GM11168 (cell line): Measurements from ENCODE around the gene NOS2.

Experiments
- in situ Hi-C: fragments of 300-500 bp; cut with MboI; formaldehyde crosslinking; loops from one replicate; pipeline ENCODE4 v1.12.0; 2022; ENCODE audit warnings: low sequenced_read_pairs; ENCODE audit not compliant: unreplicated experiment

Gene NOS2

DNA sequence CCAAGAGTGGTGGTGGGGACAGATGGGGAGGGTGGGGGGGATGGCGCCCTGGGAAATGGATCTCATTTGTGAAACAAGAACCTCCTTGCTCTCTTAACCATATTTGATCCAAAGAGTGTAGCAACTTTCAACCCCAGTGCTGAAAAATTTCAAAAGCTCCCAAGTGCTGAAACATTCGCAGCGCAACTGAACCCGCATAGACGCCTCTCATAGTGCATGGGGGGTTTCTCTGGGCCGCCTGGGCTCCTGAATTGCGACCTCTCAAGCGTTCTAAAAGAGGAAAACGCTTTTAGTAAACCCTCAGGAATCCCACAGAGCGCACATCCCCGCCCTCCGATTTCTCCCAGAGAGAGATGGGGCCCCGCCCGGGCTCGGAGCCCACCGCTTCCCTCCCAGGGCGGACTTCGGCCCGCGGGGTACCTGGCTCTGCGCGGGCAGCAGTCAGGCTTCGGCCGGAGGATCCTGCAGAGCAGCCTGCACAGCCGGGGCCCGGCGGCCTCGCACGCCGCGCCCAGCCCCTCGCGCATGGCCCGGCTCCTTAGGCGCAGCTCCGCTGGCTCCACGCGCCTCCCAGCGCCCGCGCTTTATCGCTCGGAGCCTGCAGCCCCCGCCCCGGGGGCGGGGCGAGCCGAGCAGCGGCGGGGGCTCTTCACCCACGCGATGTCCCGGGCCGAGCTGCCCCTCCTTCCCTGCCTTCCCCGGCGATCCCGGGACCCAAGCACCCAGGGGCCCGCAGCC lies 7.0 kb downstream of the NOS2 start:
- in situ Hi-C loops = no loop called here

DNA sequence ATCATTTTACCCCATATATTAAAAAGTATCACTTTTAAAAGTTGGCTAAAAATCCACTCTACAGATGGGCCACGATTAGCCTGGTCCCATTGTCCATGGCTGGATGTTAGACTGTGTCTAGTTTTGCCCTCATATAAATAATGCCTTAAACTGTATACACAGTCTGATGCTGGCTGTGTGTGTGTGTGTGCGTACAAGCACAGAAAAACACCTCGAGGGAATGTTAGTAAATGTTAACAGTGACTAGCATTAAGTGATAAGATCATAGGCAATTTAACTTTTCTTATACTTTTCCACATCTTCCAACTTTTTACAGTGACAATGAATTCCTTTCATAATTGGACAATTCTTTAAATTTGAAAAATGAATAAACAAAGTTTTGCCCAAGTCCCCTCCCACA lies 8.2 kb downstream of the NOS2 start:
- in situ Hi-C loops = no loop called here

DNA sequence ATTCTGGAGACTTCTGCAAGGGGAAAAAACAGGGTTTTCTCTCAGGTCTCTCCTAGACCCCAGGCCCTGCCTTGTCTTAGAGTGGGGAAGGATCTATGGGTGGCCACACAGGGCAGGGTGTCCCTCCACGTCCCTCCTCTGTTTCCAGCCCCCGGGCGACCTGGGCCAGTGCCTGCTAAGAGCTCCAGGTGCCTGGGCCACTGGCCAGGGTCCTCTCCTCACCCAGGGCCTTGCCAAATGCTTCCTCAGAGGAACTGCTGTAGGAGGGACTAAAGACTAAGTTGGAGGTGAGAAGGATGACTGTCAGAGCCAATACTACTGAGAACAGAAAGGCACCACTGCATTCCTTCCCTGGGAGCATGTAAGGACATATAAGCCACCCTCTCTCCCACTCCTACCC lies 11.4 kb downstream of the NOS2 start:
- in situ Hi-C loops = no loop called here

DNA sequence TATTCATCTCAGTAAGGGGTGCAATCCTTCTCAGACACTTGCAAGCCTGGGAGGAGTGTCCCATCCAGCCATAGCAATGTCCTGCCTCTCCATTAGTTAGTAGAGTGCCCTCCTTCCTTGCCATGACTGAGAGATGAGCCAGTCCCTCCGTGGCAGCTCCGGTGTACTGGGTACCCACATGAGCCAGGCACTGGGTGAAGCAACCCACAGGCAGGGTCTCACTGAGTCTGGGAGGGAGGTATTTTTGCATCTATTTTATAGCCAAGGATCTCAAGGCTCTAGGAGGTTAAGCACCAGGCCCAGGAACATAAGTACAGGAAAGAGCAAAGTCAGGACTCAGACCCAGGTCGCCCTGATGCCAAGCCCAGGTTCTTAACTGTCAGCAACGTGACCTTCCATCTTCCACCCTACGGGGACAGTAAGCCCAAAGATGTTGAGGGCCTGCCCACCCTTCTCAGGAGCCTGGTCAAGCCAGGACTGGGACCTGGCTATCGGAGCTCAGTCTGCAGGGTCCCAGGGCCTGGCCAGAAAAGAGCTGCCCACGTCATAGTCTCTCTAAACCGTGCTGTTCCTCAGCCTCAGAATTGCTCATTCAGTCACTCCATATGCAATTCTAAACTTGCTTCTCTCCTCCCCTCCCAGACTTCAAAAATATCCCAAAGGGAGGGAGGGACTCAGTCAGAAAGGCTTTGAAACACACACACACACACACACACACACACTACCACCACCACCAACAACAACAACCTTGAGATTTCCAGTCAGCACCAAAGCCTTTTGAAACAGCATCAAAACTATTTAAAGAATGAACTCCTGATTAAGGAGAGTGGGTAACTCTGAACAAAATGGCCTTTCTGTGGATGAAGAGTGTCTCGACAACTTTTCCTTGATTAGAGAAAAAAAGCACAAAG lies 16.6 kb downstream of the NOS2 start:
- in situ Hi-C loops = no loop called here

- in situ Hi-C loops = no loop called here
Measured at GRCh38 chr17:27782791-27783206, 17.5 kb downstream of the NOS2 start.

- in situ Hi-C loops = no loop called here
Measured at GRCh38 chr17:27780828-27781404, 19.4 kb downstream of the NOS2 start.

DNA sequence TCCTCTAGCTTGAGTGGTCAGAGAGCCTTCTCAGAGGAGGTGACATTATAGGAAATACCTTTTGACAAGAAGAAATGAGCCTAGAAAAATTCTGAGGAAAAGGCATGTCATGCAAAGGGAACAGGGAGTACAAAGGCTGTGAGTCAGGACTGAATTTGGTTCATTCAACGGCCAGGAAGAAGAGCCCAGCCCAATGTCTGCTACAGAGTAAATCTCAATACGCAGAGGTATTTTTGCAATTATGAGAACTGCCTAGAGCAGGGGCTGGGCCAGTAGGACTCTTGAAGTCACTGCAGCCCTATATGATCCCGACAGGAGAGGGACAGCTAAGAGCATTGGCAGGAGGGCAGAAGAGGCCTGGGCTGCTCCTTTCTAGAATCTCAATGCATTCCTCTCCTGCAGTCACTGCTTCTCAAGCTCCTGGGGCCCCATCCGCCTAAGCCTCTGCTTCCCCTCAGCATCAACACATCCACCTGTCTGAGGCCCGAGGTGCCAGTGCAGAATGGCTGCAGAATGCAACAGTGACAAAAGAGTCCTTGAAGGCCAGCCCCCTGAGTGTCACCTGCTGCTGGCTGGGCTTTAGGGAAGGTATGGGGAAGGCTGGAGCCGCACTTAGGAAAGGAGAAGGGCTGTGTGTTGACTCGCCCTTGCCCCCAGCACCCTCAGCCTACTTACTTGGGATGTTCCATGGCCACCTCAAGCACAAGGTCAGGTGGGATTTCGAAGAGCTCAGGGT lies 20.1 kb downstream of the NOS2 start:
- in situ Hi-C loops = no loop called here

- in situ Hi-C loops = no loop called here
Measured at GRCh38 chr17:27778183-27778582, 22.1 kb downstream of the NOS2 start.

DNA sequence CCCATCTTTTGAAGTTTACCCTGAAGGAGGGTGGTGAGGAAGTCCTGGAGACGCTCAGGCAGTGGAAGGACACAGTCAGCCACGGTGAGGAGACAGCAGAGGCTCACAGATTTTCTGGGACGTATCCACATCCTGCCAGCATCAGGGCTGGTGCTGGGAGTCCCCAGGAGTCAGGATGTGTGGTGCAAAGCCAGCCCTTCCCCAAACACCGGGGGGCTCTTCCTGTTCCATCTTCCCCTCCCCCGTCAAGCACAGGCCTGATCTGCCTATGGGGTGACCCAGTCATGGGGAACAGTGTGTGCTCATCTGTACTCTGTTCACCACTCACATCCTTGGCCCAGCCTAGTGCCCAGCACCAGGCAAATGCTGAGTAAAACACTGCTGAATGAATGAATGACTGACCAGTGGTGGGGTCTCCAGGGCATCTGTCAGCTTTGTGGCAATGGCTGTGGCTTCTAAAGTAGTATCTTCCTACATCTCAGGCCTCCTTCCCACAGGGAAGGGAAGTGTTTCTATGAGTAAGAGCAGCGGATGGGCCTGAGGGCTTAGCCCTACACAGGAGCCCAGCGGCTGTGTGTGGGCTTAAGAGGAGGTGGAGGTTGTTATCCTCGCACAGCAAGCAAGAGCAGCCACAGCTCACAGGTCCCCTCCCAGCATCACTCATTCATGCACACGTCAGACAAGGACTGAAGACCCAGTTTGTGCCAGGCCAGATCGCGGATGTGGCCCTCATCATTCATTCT lies 23.3 kb downstream of the NOS2 start:
- in situ Hi-C loops = no loop called here

GRCh38 chr17:27771586-27771985 lies 28.7 kb downstream of the NOS2 start:
- in situ Hi-C loops = no loop called here

- in situ Hi-C loops = no loop called here
Measured at GRCh38 chr17:27770877-27771276, 29.5 kb downstream of the NOS2 start.

DNA sequence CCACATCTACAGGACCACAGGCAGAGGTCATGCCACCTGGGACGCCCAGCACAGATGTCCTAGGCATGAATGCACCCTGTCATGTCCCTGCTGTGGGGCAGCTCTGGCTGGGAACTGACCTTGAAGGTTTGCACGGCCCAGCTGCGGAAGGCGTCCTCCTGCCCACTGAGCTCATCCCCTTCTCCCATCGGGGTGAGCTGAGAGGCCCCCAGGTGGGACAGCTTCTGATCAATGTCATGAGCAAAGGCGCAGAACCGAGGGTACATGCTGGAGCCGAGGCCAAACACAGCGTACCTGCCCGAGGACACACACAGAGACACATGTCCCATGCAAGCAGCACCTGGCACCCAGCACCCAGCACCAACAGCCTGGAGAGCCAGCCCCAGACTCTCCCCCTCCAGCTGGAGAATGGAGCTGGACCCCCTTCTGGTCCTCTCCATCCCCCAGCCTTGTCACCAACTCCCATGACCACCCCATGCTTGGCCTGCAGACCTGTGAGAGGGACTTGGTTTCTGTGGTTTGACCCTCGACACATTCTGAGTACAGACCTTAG lies 31.4 kb downstream of the NOS2 start:
- in situ Hi-C loops = no loop called here

DNA sequence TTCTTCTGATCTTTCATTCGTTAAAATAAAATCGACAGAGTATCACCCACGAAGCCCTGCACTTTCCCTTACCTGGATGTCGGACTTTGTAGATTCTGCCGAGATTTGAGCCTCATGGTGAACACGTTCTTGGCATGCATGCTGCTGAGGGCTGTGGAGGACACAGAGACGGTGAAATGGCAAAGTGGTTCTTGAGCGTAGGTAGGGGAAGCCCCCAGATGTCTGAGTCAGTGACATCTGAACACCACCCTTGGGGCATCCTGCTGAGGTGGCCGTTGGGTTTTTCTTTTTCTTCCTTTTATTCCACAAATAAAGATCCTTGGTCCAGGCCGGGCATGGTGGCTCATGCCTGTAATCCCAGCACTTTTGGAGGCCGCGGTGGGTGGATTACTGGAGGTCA lies 33.9 kb downstream of the NOS2 start:
- in situ Hi-C loops = no loop called here

DNA sequence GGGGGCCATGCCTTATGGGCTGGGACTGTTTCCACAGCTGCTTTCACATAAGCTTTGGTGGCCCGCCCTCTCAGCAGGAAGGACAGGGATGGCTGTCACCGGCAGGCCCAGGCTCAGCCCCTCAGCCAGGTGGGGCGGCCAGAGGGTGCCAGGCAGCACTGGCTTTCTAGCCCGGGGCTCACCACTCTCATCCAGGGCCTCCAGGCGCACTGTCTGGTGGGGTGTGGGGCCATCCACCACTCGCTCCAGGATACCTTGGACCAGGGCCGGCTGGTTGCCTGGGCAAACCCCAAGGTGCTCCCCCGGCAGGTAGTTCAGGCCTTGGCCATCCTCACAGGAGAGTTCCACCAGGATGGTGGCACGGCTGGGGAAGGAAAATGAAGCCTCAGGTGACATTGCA lies 35.0 kb downstream of the NOS2 start:
- in situ Hi-C loops = no loop called here

DNA sequence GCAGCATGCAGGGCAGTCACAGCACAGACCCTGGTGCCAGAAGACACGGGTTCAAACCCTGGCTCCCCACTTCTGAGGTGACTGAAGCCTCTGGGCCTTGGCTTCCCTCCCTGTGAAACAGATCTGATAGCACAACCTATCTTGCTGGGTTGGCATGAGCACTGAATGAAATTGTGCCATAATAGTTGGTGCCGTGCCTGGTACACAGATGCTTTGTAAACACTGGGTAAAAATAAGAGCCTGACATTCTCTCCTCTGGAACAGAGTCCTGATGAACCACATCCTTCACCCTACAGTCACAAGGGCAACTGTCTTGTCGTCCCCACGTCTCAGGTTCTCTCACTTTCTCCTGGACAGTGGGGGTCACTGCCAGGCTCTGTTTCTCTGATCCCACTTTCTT lies 35.7 kb downstream of the NOS2 start:
- in situ Hi-C loops = loop anchor here (5.0 kb wide), 1 partner anchor 107 kb away; no protein-coding TSS in a partner anchor

GRCh38 chr17:27762527-27763305 lies 37.6 kb downstream of the NOS2 start:
- in situ Hi-C loops = loop anchor here (5.0 kb wide), 1 partner anchor 105 kb away; no protein-coding TSS in a partner anchor

- in situ Hi-C loops = loop anchor here (5.0 kb wide), 1 partner anchor 104 kb away; no protein-coding TSS in a partner anchor
Measured at GRCh38 chr17:27760931-27761330, 39.4 kb downstream of the NOS2 start.

- in situ Hi-C loops = loop anchor here (5.0 kb wide), 1 partner anchor 103 kb away; no protein-coding TSS in a partner anchor
Measured at GRCh38 chr17:27760069-27760885, 40.1 kb downstream of the NOS2 start.
